ENCODE data around the gene AKAP13.

The AKAP13 gene

DNA sequence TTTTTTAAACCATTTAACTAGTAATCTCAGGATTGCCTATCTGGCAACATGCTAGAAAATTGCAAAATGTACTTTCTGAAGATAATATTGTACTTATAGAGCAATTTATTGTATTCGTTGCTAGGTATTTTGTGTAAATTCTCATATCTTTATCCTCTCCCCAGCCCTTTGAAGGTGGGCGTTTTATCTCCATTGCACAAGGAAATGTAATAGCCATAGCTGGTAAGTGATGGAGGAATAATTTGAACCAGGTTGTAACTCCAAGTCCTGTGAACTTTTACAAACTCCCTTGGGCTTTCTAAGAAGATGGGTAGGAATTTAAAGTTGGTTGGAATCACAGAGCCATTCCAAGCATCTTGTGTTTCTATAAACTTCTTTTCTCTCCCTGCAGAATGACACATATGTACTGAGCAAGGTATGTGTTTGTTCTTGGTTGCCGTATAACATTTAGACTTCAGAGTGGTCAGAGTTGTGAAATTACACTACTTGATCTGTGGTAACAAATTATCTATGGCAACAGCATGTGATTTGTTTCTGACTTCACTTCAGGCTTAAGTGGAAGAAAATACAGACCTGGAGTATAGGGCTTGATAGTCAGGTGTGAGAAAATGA lies 170.9 kb downstream of the AKAP13 start:
- DNase-seq (ENCODE audit: insufficient read length, low spot score) = no peak
- FAIRE-seq = no peak

DNA sequence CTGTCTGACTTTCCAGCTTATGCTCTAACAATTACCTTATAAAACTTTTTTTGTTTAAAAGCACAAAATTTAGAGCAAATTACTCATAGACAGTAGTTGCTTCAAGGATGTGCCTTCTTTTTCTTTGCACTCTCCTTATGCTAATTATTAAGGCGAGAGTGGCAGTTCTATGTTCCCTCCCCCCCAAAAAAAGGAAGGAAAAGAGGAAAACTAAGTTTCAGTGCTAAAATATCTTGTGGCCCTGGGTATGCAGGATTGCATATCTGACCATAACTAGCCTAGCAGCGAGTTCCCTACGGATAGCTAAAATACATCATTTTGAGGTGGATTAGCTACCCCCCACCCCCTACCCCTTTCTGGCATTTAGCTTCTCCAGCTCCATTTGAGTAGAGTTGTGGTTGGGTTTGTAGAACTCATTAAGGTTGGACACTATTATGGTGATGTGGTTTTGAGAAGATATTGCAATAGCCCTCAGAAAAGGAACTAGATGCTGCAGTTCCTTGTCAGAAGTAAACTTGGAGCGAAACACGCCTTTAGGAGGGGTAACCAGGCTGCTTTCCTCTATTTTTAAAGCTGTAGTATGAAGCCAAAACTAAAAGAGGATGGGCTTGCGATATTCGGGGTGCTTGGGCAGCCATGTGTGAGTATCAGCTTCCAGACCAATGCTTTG lies 174.6 kb downstream of the AKAP13 start:
- FAIRE-seq = no peak
- no peak for DNase-seq (ENCODE audit: insufficient read length, low spot score)

DNA sequence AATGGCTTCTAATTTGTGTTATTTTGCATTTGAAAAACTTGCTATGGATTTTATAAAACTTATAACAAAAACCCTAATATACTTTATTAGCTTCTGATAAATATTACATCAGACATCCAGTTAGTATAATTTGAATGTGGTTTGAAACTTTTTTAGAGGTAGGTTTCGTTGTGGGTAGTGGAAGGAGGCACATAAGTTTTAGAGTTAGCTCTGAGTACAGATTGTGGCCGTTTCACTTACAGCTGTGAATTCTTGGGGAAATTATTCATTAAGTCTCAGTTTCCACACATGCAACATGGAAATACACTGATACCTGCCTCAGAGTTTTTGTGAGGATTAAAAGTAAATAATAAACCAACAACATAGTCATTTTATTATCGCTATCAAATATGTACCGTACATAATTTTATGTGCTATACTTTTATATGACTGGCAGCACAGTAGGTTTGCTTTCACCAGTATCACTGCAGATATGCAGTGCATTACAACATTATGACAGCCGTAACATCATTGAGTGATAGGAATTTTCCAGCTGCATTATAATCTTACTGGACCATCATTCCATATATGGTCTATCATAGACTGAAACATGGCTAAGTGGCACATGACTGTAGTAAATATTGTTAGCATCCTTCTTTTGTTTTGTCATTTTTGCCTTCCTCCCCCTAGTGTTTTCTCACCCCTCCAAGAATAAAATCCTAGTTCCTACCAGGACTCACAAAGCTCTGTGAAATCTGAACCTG lies 175.6 kb downstream of the AKAP13 start:
- FAIRE-seq (no peak), DNase-seq (ENCODE audit: insufficient read length, low spot score) (no peak)

DNA sequence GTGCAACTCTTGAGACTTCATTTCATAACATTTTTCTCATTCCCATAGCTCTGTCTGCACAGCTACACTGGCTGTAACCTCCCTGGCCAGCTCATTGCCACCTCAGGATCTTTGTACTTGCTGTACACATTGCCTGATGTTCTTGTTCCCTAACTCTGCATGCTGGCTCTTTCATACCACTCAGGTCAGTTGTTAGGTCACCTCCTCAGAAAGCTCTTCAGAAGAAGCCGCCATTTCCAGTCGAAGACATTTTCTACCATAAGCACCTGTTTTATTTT lies 176.2 kb downstream of the AKAP13 start:
- FAIRE-seq = no peak
- DNase-seq (ENCODE audit: insufficient read length, low spot score) = no peak

DNA sequence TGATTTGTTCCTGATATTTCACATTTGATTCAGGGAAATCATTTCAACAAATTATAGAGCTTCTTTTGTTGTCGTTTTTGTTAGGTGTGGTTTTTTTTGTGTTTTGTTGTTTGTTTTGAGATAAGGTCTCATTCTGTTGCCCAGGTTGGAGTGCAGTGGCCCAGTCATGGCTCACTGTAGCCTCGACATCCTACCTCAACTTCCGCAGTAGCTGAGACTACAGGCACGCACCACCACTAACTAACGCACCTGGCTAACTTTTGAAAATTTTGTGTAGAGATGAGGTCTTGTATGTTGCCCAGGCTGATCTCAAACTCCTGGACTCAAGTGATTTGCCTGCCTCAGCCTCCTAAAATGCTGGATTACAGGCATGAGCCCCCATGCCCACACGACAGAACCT lies 177.0 kb downstream of the AKAP13 start:
- DNase-seq (ENCODE audit: insufficient read length, low spot score) = no peak
- FAIRE-seq = no peak

DNA sequence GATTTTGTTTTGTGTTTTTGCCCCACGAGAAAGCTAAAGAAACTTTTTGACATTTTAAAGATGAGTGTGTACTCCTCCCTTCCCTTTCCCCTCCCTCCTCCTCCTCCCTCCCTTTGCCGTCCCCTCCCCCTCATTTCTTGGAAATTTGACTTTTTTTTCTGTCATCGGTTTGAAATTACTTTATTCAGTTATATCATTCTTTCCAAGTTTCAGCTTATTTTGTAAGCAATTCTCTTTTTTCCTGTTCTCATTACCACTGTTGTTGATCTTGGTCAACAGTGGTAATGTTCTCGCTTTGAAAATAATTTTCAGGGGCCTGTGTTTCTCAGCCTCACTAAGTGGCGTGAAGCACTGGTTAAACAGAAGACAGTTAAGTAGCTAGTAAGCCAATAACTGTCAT lies 178.4 kb downstream of the AKAP13 start:
- FAIRE-seq (no peak), DNase-seq (ENCODE audit: insufficient read length, low spot score) (no peak)

DNA sequence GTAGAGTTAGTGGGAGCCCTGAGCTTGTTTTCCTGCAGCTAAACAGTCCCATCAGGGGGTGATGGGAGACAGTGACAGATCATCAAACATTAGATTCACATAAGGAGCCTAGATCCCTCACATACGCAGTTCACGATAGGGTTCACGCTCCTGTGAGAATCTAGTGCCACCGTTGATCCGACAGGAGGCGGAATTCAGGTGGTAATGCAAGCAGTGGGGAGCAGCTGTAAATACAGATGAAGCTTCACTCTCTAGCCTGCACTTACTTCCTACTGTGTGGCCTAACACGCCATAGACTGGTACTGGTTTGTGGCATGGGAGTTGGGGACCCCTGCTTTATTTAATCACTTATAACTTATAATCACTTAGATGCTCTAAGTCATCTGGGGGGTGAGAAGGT lies 179.1 kb downstream of the AKAP13 start:
- FAIRE-seq (no peak), DNase-seq (ENCODE audit: insufficient read length, low spot score) (no peak)

DNA sequence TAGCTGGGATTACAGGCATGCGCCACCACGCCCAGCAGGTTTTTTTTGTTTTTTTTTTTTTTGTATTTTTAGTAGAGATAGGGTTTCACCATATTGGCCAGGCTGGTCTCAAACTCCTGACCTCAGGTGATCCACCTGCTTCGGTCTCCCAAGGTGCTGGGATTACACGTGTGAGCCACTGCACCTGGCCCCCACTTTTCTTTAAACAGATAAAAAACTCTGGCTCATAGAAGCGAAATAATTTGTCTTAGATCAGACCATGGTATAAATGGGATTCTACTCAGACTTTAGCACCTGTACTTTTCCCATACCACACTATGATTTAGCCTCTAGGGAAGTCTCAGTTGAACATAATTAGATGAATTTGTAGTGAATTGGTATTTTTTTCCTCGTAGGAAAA lies 182.4 kb downstream of the AKAP13 start:
- FAIRE-seq (no peak), DNase-seq (ENCODE audit: insufficient read length, low spot score) (no peak)

DNA sequence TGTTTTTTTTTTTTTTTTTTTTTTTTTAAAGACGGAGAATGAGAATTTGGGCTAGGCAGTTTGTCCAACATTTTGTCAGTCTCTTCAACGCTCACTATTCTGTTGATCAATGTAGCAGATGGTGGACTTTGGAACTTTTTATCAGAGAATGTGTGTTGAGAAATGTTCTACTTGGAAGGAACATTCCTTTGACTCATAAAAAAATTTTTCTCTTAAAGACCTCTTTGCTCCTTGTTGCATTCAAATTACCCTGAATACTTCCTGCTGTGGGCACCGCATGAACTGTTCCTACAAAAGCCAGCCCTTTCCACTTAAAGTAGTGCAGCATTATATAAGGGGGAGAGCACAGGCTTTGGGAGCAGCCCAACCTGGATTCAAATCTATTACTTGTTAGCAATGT lies 182.9 kb downstream of the AKAP13 start:
- DNase-seq (ENCODE audit: insufficient read length, low spot score) = no peak
- no peak for FAIRE-seq

DNA sequence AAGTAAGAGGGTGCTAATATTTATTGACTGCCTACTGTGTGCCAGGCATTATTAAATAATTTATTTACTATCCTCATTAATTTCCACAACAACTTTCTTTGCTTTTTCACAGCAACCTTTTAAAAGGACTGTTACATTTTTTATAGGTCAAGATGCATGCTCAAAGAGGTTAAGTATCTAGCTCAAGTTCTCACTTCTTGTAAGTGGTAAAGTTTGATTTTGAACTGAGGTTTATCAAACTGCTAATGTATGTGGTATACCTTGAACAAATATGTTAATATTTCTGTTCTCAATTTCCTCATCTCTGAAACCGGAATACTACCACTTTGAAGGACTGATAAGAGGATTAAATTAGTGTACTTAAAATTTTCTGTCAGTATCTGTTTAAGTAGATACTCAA lies 183.3 kb downstream of the AKAP13 start:
- DNase-seq (ENCODE audit: insufficient read length, low spot score) (no peak), FAIRE-seq (no peak)

DNA sequence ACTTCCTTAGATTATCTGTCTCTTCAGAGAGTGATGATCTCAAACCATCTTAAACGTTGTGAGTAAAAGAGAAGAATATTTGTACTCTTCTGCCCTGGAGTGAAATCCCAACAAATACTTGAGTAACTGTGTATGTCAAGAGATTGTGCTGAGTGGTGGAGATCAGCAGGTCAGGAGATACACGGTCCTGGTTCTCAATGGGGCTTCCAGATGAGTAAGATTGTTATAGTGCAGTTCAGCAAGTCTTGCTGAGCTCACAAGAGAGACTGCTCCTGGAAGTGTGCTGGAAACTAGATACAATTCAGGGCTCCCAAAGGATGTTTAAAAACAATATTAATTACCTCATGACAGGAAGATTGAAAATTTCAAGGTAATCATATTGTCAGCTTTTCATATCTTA lies 184.3 kb downstream of the AKAP13 start:
- DNase-seq (ENCODE audit: insufficient read length, low spot score) (no peak), FAIRE-seq (no peak)

DNA sequence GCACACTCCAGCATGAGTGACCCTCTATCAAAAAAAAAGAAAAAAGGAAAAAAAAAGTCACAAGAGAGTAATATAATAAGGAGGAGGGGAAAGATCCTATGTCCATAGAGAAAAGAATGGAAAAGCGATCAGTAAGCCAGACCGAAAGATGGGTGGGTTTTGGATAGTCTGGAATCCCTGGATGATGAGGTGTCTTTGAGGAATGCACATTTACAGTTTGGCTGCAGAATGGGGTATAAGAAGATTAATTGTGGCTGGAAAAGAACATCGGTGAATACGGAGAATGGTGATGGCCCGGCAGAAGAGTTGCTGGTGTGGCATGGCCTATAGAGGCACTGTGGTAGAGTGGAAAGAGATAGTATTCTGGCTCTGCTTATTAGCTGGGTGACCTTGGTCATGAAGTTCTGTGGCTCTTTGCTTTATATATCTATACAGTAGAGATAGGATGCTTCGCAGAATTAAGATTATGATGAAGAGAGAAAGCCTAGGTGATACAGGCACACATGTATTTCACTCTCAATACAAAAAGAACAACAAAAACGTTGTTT lies 187.9 kb downstream of the AKAP13 start:
- no peak for FAIRE-seq
- no peak for DNase-seq (ENCODE audit: insufficient read length, low spot score)

DNA sequence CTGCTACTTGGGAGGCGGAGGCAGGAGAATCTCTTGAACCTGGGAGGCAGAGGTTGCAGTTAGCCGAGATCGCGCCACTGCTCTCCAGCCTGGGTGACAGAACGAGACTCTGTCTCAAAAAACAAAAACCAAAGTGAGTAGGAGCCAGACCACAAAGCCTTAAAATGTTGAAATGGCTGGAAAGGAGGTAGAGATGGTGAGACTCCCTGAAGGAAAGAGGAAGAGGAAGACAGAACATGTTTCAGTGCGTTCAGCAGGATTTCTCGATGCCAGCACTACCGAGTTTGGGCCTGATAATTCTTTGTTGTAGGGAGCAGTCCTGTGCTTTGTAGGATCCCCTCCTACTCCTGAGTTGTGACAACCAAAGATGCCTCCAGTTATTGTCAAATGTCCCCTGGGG lies 189.9 kb downstream of the AKAP13 start:
- no peak for FAIRE-seq
- DNase-seq (ENCODE audit: insufficient read length, low spot score) = no peak

DNA sequence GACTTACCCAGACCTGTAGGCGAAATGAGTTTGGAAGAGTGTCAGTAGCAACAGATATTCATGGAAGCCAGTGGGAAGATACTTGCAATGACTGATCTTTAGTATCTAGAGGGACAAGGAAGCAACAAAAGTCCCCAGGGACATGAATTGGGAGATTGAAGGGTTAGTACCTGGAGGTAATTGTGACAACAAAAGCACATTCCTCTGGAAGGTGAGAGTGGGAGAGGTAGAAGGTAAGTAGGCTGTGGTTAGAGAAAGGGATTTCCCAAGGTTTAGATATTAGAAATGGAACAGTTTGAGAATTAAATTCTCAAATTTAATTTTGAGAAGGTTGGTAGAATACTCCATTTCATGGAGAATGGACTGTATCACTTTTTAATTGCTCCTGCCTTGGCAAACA lies 191.4 kb downstream of the AKAP13 start:
- FAIRE-seq (no peak), DNase-seq (ENCODE audit: insufficient read length, low spot score) (no peak)

DNA sequence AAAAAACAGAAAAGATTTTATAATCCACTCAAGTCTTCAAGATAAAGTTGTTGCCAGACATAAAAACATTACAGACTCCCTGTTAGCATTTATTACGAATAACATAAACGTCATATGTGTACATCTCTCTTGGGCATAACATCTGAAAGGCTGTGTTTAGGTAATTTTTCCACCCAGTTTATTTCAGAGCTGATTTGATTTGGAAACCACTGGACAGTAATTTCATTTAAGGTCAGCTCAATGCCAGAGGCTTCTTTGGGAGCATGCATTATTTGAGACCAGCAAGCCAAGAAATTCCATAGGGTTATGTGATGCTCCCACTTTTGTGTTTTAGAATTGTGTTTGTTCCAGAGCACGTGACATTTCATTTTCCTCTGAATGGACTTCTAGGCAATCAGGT lies 196.0 kb downstream of the AKAP13 start:
- FAIRE-seq (no peak), DNase-seq (ENCODE audit: insufficient read length, low spot score) (no peak)

DNA sequence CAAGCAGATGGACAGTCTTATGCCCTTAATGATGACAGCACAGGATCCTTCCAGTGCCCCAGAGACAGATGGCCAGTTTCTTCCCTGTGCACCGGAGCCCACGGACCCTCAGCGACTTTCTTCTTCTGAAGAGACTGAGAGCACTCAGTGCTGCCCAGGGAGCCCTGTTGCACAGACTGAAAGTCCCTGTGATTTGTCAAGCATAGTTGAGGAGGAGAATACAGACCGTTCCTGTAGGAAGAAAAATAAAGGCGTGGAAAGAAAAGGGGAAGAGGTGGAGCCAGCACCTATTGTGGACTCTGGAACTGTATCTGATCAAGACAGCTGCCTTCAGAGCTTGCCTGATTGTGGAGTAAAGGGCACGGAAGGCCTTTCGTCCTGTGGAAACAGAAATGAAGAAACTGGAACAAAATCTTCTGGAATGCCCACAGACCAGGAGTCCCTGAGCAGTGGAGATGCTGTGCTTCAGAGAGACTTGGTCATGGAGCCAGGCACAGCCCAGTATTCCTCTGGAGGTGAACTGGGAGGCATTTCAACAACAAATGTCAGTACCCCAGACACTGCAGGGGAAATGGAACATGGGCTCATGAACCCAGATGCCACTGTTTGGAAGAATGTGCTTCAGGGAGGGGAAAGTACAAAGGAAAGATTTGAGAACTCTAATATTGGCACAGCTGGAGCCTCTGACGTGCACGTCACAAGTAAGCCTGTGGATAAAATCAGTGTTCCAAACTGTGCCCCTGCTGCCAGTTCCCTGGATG lies 198.7 kb downstream of the AKAP13 start:
- FAIRE-seq (no peak), DNase-seq (ENCODE audit: insufficient read length, low spot score) (no peak)

DNA sequence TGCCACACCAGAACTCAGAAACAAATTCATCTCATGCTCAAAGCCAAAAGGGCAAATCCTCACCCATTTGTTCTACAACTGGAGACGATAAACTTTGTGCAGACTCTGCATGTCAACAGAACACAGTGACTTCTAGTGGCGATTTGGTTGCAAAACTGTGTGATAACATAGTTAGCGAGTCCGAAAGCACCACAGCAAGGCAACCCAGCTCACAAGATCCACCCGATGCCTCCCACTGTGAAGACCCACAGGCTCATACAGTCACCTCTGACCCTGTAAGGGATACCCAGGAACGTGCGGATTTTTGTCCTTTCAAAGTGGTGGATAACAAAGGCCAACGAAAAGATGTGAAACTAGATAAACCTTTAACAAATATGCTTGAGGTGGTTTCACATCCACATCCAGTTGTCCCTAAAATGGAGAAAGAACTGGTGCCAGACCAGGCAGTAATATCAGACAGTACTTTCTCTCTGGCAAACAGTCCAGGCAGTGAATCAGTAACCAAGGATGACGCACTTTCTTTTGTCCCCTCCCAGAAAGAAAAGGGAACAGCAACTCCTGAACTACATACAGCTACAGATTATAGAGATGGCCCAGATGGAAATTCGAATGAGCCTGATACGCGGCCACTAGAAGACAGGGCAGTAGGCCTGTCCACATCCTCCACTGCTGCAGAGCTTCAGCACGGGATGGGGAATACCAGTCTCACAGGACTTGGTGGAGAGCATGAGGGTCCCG lies 199.7 kb downstream of the AKAP13 start:
- FAIRE-seq (no peak), DNase-seq (ENCODE audit: insufficient read length, low spot score) (no peak)

DNA sequence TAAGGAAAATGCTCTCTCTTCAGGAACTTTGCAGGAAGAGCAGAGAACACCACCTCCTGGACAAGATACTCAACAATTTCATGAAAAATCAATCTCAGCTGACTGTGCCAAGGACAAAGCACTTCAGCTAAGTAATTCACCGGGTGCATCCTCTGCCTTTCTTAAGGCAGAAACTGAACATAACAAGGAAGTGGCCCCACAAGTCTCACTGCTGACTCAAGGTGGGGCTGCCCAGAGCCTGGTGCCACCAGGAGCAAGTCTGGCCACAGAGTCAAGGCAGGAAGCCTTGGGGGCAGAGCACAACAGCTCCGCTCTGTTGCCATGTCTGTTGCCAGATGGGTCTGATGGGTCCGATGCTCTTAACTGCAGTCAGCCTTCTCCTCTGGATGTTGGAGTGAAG lies 200.5 kb downstream of the AKAP13 start:
- FAIRE-seq (no peak), DNase-seq (ENCODE audit: insufficient read length, low spot score) (no peak)

DNA sequence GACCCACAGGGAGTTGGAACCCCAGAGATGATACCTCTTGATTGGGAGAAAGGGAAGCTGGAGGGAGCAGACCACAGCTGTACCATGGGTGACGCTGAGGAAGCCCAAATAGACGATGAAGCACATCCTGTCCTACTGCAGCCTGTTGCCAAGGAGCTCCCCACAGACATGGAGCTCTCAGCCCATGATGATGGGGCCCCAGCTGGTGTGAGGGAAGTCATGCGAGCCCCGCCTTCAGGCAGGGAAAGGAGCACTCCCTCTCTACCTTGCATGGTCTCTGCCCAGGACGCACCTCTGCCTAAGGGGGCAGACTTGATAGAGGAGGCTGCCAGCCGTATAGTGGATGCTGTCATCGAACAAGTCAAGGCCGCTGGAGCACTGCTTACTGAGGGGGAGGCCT lies 201.1 kb downstream of the AKAP13 start:
- no peak for FAIRE-seq

DNA sequence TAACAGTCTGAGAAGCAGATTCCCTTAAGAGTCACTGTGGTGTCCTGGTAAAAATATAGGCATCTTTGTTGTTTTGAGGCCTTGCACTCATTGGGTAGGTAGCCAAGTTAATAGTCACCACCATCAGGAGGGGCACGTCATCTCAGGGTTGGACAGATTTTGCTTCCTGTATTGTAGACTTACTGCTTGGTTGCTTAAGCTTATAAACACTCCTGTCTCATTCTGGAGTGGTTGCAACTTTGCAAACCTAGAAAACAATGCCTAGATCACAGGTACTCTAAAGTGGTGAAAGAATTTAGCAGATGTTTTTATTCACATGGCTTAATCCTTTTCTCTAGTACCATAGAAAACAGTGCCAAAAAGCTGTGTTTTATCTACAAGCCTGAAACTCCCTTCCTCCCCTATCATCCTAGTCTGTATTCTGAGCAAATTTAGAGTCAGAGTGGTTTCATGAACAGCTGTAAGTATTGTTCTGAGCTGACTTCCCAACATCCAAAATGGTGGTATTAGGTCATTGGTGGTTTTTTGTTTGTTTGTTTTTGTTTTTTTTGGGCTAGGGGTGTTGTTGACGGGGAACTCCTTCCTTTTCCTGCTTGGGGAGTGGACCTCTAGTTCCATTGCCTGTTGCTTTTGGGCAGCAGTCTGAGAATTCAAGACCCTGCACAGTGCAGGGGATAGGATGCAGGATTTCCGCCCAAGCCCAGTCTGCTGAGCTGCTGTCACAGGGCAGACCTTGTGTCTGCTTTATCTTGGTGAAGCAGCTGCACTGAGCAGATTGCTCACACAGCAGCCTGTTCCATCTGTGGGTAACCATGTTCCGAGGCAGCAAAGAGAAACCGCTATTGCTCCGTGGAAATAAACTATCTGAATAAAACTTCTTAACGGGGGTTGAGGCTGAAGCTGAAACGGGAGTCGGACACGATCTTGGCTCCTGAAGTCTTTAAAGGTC lies 202.0 kb downstream of the AKAP13 start:
- DNase-seq (ENCODE audit: insufficient read length, low spot score) (no peak), FAIRE-seq (no peak)

More for the DNA sequence above, 201.1 kb downstream of the AKAP13 start:
- no peak for DNase-seq (ENCODE audit: insufficient read length, low spot score)

Data from HTR-8/SVneo (cell line).